ENCODE measurements around the gene THSD7A.

Gene THSD7A

DNA sequence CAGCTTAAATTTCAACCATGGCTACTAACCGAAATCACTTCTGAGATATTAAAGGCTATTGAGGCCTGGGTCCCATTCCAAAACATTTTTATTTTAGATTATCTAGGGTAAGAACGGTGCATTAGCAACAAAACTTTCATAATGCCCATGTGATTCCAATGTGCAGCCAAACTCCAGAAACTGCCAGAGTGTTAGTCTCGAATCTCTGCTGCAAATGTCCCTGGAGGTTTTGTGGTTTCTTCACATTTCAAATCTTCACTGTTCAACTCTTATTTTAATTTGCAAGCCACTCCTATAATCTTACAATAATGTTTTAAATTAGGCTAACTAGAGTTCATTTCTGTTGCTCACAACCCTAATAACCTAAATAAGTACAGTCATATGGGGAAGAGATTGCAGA, 501.3 kb downstream of the THSD7A start:
- DNase-seq (ENCODE audit: insufficient read length, low spot score) (no peak), FAIRE-seq (no peak)
- TF ChIP-seq, protein P1, sequence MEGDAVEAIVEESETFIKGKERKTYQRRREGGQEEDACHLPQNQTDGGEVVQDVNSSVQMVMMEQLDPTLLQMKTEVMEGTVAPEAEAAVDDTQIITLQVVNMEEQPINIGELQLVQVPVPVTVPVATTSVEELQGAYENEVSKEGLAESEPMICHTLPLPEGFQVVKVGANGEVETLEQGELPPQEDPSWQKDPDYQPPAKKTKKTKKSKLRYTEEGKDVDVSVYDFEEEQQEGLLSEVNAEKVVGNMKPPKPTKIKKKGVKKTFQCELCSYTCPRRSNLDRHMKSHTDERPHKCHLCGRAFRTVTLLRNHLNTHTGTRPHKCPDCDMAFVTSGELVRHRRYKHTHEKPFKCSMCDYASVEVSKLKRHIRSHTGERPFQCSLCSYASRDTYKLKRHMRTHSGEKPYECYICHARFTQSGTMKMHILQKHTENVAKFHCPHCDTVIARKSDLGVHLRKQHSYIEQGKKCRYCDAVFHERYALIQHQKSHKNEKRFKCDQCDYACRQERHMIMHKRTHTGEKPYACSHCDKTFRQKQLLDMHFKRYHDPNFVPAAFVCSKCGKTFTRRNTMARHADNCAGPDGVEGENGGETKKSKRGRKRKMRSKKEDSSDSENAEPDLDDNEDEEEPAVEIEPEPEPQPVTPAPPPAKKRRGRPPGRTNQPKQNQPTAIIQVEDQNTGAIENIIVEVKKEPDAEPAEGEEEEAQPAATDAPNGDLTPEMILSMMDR (IDR thresholded peaks at IDR 0.05; ENCODE audit: insufficient read depth, missing control alignments), result no peak

DNA sequence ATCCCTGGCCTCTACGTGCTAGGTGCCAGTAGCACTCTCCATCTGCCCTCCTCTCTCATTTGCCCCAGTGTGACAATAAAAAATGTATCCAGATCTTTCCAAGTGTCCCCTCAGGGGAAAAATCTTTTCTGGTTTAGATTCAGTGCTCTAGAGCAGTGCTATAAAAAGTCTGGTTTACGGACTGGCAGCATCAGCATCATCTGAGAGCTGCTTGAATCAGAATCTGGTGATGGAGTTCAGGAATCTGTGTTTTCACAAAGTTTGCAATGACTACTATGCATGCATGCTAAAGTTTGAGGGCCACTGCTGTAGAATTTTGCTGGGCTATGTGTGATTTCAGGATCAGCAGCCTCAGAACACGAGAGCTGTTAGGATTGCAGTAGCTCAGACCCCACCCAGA, 501.8 kb downstream of the THSD7A start:
- TF ChIP-seq, protein P1 (IDR thresholded peaks at IDR 0.05; ENCODE audit: insufficient read depth, missing control alignments), result no peak
- no peak for FAIRE-seq
- no peak for DNase-seq (ENCODE audit: insufficient read length, low spot score)

DNA sequence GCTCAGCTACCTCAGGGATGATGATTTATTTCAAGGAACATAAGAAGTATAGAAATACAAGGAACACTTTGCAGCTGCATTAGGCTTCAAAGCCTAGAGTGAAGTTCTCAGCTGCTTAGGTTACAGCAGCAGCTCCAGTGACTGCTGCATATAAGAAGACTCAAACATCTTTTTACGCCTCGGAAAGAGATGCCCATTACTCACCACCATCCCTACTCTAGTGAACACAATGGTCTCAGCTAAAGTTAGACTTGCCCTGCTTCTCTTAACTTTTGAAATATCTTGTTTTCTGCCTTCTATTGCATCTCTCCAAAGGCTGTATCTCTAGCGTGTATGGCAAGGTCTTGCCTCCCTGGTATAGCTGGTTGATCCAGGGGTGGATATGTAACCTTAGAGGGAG, 502.4 kb downstream of the THSD7A start:
- DNase-seq (ENCODE audit: insufficient read length, low spot score) (no peak), FAIRE-seq (no peak)
- TF ChIP-seq, protein P1 (IDR thresholded peaks at IDR 0.05; ENCODE audit: insufficient read depth, missing control alignments), result no peak

DNA sequence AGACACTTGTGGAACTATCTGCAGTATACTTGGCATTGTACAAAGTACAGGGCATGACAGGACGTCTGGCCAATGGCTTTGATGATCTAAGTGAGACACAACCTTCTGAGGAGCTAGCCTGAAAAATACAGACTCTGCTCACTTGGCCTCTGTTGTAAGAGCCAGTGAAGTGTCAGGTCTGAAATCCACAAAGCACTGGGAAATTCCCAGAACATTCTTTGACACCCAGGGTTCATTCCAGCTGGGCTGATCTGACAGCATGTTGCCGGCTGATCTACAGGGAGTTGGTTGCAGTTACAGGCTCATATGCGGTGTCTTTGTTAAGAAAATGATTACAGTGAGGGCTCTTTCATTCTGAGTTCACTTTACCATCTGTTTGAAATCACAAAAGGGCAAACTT, 503.7 kb downstream of the THSD7A start:
- DNase-seq (ENCODE audit: insufficient read length, low spot score), result no peak

DNA sequence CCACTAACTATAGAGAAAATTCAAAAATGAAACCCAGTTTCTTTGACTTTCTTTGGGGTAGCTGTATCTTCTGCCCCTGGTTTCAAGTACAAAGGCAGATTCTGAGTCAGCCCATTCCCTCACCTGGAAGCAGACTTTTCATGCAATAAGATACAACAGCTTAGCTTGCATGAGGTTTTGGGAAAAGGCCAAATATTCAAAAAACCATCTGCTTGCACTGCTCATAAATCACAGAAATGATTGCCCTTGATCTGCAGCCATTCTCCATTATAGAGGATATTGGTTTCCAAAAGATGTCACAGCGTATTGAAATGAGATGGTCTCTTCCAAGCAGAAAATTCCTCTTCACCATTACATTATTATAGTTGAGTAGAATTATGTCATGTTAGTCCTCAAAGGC, 504.4 kb downstream of the THSD7A start:
- FAIRE-seq (no peak), DNase-seq (ENCODE audit: insufficient read length, low spot score) (no peak)
- TF ChIP-seq, protein P1 (IDR thresholded peaks at IDR 0.05; ENCODE audit: insufficient read depth, missing control alignments), result no peak

More for the DNA sequence above, 503.7 kb downstream of the THSD7A start:
- FAIRE-seq, result no peak
- TF ChIP-seq, protein P1 (IDR thresholded peaks at IDR 0.05; ENCODE audit: insufficient read depth, missing control alignments), result no peak
